Keratinocyte (primary cell): ENCODE measurements around the gene NOS3. TPM values are rescaled to one million over a fixed set of nuclear protein-coding genes. Genes with fewer than 3 reads are reported as not detected.

ENCODE experiments used
- DNase-seq: peaks from one replicate; pipeline ENCODE4 v3.0.0-alpha.2; 2011; ENCODE audit warnings: low read depth, missing footprints, low spot score
- FAIRE-seq: peaks from 2 replicates; lab custom pipeline; 2011; peaks lifted over from hg19 to GRCh38; lab: Jason Lieb, UNC
- H2AFZ ChIP-seq: 2 replicates; pipeline ENCODE4 v1.6.0; 2012; ENCODE audit warnings: low read length, control low read depth, inconsistent platforms; ENCODE audit not compliant: control insufficient read depth
- H3K27ac ChIP-seq: 2 replicates; pipeline ENCODE4 v1.5.1; 2011; ENCODE audit warnings: low read length; ENCODE audit not compliant: control insufficient read depth, insufficient read depth
- H3K27me3 ChIP-seq: 3 replicates; pipeline ENCODE4 v1.6.0; 2011; ENCODE audit warnings: low read length; ENCODE audit not compliant: control insufficient read depth, insufficient read depth; ENCODE audit errors: extremely low read depth
- H3K36me3 ChIP-seq, 2 experiments: 2 replicates in 1 of 2; 3 replicates in 1 of 2; pipeline ENCODE4 v1.5.1; 2011; ENCODE audit warnings: low read length in 2 of 2, mild to moderate bottlenecking in 1 of 2; ENCODE audit not compliant: control insufficient read depth in 2 of 2, insufficient read depth in 2 of 2; ENCODE audit errors: extremely low read depth in 1 of 2
- H3K4me1 ChIP-seq: 3 replicates; pipeline ENCODE4 v1.5.1; 2011; ENCODE audit warnings: low read length; ENCODE audit not compliant: control insufficient read depth, insufficient read depth; ENCODE audit errors: extremely low read depth
- H3K4me2 ChIP-seq: 3 replicates; pipeline ENCODE4 v1.6.0; 2011; ENCODE audit warnings: low read depth, low read length; ENCODE audit not compliant: control insufficient read depth, insufficient read depth; ENCODE audit errors: extremely low read depth
- H3K4me3 ChIP-seq, 3 experiments: fragments of 200-600 bp in 1 of 3; sonication (generic) in 1 of 3; 2 replicates in 2 of 3; 3 replicates in 1 of 3; pipeline ENCODE4 v1.5.1; 2011 to 2016; ENCODE audit warnings: low read length in 3 of 3, mild to moderate bottlenecking in 3 of 3, control low read depth in 2 of 3, inconsistent platforms in 1 of 3, low read depth in 1 of 3, mixed read lengths in 1 of 3, mixed run types in 1 of 3, moderate library complexity in 1 of 3; ENCODE audit not compliant: control insufficient read depth in 2 of 3, insufficient read depth in 2 of 3; ENCODE audit errors: extremely low read depth in 1 of 3
- H3K79me2 ChIP-seq: 2 replicates; pipeline ENCODE4 v1.6.0; 2012; ENCODE audit warnings: low read length; ENCODE audit not compliant: control insufficient read depth, insufficient read depth
- H3K9ac ChIP-seq: 3 replicates; pipeline ENCODE4 v1.6.0; 2011; ENCODE audit warnings: low read length; ENCODE audit not compliant: control insufficient read depth, insufficient read depth; ENCODE audit errors: extremely low read depth
- H3K9me1 ChIP-seq: 3 replicates; pipeline ENCODE4 v1.6.0; 2011; ENCODE audit warnings: low read length; ENCODE audit not compliant: control insufficient read depth, insufficient read depth; ENCODE audit errors: extremely low read depth
- H3K9me3 ChIP-seq: 2 replicates; pipeline ENCODE4 v1.5.1; 2012; ENCODE audit warnings: low read depth, low read length; ENCODE audit not compliant: control insufficient read depth
- H4K20me1 ChIP-seq: 3 replicates; pipeline ENCODE4 v1.6.0; 2011; ENCODE audit warnings: low read length; ENCODE audit not compliant: control insufficient read depth, insufficient read depth; ENCODE audit errors: extremely low read depth
- EZH2 ChIP-seq: IDR thresholded peaks from one replicate; pipeline ENCODE4 v1.6.1; 2012; ENCODE audit warnings: inconsistent platforms, mild to moderate bottlenecking, low read length, moderate library complexity
- dilution Hi-C: fragments of 300-500 bp; cut with MboI; formaldehyde crosslinking; loops from one replicate; pipeline ENCODE4 v1.7.0; 2020; ENCODE audit warnings: low sequenced_read_pairs; ENCODE audit not compliant: extremely low pct_ligation_motif_present
- polyA plus RNA-seq, 5 experiments: library from polyadenylated mRNA; depleted of rRNA in 3 of 5; stranded (reverse) in 3 of 5; stranded (forward) in 1 of 5; unstranded in 1 of 5; fragments of >200 nt; gene quantifications; 1 replicate in 1 of 5; 2 replicates in 3 of 5; 3 replicates in 1 of 5; pipeline versions ENCODE4 v1.2.1 to v1.2.3, GENCODE V29; 2011 to 2012; ENCODE audit warnings: missing spikeins in 2 of 5, low read depth in 1 of 5, low replicate concordance in 1 of 5
- TF ChIP-seq, protein P1 (sequence below), 3 experiments: IDR thresholded peaks in 1 of 3; conservative IDR thresholded peaks in 1 of 3; optimal IDR thresholded peaks in 1 of 3; 2 replicates in 2 of 3; 3 replicates in 1 of 3; pipeline versions ENCODE3 to v1.5.1; 2011; ENCODE audit warnings: low read length in 3 of 3, mild to moderate bottlenecking in 3 of 3, moderate library complexity in 2 of 3, control low read depth in 1 of 3, inconsistent platforms in 1 of 3; ENCODE audit not compliant: insufficient read depth in 2 of 3; ENCODE audit errors: extremely low read depth in 1 of 3

The NOS3 gene
- polyA plus RNA-seq, 1 donor (not counting 4 experiments of a cell fraction or from before 2014, with no cell fraction given) = 0.77 TPM

DNA sequence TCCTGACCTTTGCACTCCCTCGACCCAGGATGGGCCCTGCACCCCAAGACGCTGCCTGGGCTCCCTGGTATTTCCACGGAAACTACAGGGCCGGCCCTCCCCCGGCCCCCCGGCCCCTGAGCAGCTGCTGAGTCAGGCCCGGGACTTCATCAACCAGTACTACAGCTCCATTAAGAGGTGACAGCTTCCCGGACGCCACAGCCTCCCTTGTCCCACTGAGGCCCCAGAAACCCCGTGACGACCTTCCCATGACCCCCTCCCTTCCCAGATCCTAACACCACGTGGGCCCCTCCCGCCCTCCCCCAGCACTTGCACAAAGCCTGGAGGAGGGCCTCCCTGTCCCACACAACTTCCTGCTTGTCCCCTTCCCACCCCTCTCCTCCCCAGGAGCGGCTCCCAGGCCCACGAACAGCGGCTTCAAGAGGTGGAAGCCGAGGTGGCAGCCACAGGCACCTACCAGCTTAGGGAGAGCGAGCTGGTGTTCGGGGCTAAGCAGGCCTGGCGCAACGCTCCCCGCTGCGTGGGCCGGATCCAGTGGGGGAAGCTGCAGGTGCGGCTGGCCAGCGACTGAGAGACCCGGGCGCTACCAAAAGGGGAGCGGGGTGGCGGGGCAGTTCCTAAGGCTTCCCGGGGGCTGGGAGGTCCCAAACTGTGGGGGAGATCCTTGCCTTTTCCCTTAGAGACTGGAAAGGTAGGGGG, 5.7 kb downstream of the NOS3 start:
- Histone ChIP-seq H3K27me3 (no peaks in the 10 kb centered on the region), H4K20me1 (no peaks in the 10 kb centered on the region), H3K4me2 (no peak overlapping the region), H3K79me2 (no peaks in the 10 kb centered on the region), H3K9me1 (no peaks in the 10 kb centered on the region), H3K9me3 (no peaks in the 10 kb centered on the region), H3K27ac (no peak overlapping the region), H3K36me3 (no peaks in the 10 kb centered on the region), H2AFZ (no peak overlapping the region), H3K4me3 (no peak overlapping the region), H3K9ac (no peak overlapping the region), H3K4me1 (no peaks in the 10 kb centered on the region)
- dilution Hi-C loops = no loop called here
- DNase-seq (no peak), FAIRE-seq (no peak)
- TF ChIP-seq EZH2 = no peak
- TF ChIP-seq, protein P1, sequence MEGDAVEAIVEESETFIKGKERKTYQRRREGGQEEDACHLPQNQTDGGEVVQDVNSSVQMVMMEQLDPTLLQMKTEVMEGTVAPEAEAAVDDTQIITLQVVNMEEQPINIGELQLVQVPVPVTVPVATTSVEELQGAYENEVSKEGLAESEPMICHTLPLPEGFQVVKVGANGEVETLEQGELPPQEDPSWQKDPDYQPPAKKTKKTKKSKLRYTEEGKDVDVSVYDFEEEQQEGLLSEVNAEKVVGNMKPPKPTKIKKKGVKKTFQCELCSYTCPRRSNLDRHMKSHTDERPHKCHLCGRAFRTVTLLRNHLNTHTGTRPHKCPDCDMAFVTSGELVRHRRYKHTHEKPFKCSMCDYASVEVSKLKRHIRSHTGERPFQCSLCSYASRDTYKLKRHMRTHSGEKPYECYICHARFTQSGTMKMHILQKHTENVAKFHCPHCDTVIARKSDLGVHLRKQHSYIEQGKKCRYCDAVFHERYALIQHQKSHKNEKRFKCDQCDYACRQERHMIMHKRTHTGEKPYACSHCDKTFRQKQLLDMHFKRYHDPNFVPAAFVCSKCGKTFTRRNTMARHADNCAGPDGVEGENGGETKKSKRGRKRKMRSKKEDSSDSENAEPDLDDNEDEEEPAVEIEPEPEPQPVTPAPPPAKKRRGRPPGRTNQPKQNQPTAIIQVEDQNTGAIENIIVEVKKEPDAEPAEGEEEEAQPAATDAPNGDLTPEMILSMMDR (optimal IDR thresholded peaks at IDR 0.05 in 1 of 3, IDR thresholded peaks at IDR 0.05 in 1 of 3, conservative IDR thresholded peaks at IDR 0.05 in 1 of 3; ENCODE audit: extremely low read depth in 1 of 3, insufficient read depth in 2 of 3, low read length in 3 of 3) = no peak

DNA sequence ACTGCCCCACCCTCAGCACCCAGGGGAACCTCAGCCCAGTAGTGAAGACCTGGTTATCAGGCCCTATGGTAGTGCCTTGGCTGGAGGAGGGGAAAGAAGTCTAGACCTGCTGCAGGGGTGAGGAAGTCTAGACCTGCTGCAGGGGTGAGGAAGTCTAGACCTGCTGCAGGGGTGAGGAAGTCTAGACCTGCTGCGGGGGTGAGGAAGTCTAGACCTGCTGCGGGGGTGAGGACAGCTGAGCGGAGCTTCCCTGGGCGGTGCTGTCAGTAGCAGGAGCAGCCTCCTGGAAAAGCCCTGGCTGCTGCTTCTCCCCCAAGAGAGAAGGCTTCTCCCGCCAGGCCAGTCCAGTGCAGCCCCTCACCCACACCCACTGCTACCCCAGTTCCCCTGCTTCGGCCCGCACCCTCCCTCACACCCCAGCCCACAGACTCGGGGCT, 6.3 kb downstream of the NOS3 start:
- H3K9me1 ChIP-seq = no peaks in the 10 kb centered on the region
- no peaks in the 10 kb centered on the region for H3K9me3 ChIP-seq
- no peak for FAIRE-seq
- no peak overlapping the region for H3K27ac ChIP-seq
- H3K4me3 ChIP-seq = no peak overlapping the region
- H2AFZ ChIP-seq = no peak overlapping the region
- no peak for TF ChIP-seq EZH2
- TF ChIP-seq, protein P1 (optimal IDR thresholded peaks at IDR 0.05 in 1 of 3, IDR thresholded peaks at IDR 0.05 in 1 of 3, conservative IDR thresholded peaks at IDR 0.05 in 1 of 3; ENCODE audit: extremely low read depth in 1 of 3, insufficient read depth in 2 of 3, low read length in 3 of 3) = no peak
- H3K9ac ChIP-seq = no peak overlapping the region
- H3K4me2 ChIP-seq = no peak overlapping the region
- H3K79me2 ChIP-seq = no peaks in the 10 kb centered on the region
- H3K36me3 ChIP-seq = no peaks in the 10 kb centered on the region
- no peaks in the 10 kb centered on the region for H4K20me1 ChIP-seq
- dilution Hi-C loops = no loop called here
- no peaks in the 10 kb centered on the region for H3K27me3 ChIP-seq
- peaks cover 3% of the 10 kb centered on the region for H3K4me1 ChIP-seq
- no peak for DNase-seq
